GM21390 (cell line): ENCODE results near the gene FEV.

Source experiments
- ATAC-seq: cut with Tn5 transposase; IDR thresholded peaks from one replicate; pipeline ENCODE4 v1.9.1; 2021; ENCODE audit not compliant: unreplicated experiment

FEV gene

DNA sequence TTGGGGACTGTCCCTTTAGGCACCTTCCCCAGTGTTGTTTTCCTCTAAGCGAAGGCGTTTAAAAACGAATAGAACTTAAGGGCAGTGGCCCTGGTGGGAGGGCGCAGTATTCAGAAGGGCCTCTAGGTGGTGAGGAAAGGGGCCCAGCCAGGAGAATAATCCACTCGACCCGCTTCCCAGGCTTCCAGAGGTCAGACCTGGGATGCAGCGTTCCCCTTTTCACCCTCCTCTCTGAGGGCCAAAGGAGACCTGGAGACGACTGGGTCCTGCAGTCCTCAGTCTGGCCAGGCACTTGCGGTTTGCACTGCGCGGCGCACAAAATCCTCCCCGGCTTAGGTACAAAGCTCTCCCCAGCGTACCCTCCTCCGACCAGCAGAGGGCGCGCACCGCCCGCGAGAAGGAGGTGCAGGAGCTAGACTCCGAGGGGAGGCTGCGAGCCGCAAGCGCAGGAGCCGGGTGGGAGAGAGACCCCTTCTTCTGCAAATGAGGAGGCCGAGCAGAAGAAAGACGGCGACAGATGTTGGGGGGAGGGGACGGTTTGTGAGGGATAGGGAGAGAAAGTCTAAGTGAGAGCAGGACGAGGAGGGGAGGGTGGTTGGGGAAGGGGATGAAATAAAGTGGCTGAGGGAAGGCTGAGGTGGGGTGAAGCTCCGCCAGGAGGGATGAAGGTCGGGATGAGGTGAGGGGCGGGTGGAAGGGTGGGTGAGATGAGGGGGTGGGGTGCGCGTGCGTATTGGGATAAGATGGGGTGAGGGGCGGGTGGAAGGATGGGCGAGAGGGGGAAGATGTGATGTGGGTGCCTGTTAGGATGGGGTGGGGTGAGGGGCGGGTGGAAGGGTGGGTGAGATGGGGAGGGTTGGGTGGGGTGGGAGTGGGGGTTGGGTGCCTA is 4.9 kb downstream of the FEV start:
- peak; percentile 91 for ATAC-seq

DNA sequence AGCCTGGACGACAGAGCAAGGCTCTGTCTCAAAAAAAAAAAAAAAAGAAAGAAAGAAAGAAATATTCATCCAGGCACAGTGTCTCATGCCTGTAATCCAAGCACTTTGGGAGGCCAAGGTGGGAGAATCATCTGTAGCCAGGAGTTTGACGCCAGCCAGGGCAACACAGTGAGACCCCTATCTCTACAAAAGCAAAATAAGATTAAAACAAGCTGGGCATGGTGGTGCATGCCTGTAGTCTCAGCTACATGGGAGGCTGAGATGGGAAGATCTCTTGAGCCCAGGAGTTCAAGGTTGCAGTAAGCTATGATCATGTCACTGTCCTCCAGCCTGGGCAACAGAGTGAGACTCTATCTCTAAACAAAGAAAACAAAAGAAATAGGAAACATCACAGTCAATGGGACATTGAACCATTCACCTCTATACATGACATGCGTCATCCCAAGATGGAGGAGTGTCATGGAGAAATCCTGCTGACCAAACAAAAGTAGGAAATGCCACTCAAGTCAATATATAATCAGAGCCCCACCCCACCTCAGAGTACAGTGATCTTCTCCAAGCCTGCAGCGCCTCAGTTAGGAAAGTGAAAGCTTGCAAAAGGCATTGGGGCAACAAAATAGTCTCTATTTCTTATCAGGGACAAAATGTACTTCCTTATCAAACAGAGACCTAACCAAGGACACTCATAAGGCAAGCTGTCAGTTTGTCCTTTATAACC is 9.8 kb downstream of the FEV start:
- no peak for ATAC-seq

DNA sequence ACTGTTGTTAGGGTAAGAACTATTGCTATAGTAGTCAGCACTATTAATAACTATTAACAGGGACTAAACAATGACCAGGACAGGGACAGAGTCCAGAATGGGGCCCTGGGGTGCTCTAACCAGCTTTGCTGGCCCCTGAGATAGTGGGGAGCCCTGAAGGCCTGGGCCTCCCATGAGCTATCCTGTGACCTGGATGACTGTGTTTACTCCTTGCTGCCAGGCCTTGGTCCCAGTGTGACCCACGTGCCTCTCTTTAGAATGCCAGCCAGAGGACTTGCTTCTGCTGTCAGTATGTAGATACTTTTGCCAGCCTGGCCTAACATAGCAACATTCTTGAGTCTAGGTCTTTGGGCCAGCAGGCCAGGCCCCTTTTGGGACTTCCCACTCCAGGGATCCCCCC is 14.1 kb downstream of the FEV start:
- ATAC-seq = no peak

DNA sequence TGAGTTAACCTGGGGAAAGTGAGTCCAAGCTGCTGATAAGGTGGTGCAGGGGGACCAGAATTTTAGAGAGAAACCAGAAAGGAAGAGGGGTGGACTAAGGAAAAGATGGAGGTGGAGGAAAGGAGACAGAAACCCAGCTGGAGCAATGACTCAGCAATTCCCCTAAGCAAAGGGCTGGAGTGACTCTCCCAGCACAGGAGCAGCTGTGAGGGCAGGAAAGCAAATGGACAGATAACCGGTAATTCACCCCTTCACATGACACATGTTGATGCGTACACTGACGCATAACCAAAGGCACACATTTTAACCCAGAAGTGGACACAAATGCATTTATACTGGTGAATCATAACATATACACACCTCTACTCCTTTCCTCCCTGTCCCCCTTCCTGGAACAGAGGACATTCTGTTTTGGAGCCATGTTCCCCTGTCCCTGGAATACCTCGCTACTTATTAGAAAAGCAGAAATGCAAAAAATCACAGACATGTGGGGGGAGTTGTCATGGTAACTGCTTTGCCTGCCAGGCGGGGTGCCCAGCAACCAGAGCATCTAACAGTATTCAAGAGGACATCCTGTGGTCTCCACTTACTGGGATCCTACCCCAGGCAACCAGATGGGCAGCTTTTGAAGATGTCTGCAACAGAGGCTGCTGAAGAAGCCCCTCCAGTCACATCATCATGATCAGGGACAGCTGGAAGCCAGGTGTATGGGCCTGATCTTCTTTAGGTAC is 20.8 kb downstream of the FEV start:
- no peak for ATAC-seq

DNA sequence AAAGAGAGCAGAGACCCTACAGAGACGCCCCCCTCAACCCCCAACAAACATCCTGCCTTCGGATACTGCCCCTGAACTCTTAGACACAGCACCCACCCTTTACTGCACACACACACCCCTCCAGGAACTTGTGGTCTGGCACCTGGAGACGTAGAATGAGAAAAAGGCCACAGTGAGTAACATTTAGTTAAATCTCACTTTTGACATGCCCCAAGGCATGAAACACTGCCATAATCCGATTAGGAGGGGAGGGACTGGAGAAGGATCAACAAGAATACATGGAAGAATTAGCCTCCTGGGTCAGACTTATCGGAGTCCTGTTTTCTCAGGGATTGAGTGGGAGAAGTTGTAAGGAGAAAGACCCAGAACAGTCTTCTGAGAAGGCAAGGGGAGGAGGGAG is 21.4 kb downstream of the FEV start:
- no peak for ATAC-seq

DNA sequence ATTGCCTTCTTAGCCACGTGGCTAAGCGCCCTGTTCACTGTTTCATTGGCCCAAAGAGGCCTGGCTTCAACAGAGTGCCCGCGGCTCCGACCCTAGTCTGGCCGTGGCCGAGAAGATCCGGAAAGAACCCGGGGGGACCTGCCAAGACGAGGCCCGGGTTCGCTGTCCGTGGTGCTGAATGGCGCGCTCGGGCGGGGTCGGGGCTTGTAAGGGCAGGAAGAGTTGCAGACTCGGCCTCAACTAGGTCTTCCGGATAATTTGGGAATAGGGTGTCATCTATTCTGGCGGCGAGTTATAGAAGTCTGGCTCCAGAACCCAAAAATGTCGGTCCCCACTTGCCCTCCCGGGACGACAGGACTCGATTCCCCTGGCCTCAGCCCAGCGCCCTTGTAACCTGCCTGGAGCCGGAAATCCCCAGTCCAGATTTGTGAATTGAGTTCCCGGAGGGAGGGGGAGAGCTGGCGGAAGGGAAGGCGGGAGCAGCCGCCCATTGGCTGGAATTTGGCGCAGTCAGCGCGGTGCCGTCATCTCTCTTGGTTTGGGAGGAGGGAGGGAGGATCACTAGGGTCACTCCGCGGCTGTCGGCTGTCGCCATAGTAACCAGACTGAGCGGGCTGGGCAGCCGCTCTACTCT is 22.0 kb downstream of the FEV start:
- ATAC-seq = no peak

DNA sequence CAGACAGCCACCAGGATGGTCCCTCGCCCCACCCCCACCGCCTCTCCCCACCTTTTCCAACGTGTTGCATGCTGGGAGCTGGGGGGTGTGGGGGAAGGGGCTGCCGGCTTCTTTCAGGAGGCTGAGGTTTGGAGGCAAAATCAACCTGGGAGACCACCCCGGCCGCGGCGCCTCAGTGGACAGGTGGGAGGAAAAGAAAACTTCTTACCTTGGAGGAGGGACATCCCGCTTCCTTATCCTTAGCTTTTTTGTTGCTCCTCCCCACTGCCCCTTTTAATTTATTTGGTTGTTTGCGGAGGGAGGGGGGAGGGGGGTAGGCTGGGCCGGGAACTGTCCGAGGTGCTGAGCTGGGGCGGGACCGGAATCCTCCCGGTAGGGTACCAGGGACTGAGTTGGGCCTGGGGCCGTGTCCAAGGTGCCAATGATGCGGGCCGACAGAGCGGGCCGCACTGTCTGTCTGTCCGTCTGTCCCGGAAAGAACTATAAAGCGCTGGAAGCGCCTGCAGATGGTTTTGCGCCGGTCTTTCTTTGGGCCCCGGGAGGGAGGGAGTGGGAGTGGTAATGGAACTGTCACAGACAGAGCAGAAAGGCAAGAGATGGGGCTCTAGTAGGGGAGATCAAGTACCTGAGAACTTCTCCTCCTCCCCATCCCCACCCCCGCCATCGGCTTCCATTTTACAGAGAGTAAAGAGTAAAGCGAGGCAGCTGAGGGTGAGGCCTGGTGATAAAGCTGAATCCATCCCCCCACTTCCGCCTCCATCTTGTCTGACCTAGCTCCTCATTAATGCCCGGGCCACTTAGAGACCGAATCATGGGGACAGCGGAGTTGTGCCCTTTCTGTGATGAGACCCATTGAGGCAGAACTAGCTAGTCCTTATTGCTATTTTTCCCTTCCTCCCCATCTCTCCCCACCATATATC is 23.1 kb downstream of the FEV start:
- no peak for ATAC-seq

DNA sequence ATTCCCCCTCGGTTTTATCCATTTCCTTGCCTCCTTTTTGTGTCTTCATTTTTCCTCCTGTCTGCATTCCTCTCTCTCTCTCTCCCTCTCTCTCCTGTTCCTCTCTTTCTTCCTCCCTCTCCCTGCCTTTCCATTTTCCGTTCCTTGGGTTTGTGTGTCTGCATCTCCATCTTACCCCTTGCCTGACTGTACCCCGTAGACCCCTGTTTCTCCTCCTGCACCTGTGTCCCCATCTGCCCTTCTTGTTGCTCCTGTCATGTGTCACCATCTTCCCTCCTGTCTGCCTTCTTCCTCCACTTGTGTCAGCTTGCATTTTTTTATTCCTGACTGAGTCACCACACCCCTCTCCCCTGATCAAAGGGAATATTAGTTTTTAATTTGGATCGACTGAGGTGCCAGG is 23.8 kb downstream of the FEV start:
- no peak for ATAC-seq

DNA sequence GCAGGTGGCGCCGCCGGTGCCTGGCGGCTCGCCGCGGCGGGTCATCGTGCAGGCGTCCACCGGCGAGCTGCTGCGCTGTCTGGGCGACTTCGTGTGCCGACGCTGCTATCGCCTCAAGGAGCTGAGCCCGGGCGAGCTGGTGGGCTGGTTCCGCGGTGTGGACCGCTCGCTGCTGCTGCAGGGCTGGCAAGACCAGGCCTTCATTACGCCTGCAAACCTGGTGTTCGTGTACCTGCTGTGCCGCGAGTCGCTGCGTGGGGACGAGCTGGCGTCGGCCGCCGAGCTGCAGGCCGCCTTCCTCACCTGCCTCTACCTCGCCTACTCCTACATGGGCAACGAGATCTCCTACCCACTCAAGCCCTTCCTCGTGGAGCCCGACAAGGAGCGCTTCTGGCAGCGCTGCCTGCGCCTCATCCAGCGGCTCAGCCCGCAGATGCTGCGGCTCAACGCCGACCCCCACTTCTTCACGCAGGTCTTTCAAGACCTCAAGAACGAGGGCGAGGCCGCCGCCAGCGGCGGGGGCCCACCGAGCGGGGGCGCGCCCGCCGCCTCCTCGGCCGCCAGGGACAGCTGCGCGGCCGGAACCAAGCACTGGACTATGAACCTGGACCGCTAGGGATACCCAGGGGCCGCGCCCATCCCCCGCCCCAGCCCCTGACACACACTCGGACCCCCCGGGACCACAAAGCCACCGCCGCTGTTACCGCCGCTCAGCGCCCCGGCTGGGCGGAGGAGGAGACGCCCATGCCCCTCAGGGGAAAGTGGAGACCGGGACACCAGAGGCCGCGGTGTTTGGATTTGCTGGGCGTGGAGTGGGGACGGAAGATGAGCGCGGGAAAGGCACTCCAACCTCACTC is 24.4 kb downstream of the FEV start:
- no peak for ATAC-seq

DNA sequence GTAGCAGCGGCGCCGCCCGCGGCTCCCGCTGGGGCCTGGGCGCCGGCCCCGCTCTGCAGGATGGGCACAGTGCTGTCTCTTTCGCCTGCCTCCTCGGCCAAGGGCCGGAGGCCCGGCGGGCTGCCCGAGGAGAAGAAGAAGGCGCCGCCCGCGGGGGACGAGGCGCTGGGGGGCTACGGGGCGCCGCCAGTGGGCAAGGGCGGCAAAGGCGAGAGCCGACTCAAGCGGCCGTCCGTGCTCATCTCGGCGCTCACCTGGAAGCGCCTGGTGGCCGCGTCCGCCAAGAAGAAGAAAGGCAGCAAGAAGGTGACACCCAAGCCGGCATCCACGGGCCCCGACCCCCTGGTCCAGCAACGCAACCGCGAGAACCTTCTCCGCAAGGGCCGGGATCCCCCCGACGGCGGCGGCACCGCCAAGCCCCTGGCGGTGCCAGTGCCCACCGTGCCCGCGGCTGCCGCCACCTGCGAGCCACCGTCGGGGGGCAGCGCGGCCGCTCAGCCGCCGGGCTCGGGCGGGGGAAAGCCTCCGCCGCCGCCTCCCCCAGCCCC is 25.1 kb downstream of the FEV start:
- no peak for ATAC-seq

DNA sequence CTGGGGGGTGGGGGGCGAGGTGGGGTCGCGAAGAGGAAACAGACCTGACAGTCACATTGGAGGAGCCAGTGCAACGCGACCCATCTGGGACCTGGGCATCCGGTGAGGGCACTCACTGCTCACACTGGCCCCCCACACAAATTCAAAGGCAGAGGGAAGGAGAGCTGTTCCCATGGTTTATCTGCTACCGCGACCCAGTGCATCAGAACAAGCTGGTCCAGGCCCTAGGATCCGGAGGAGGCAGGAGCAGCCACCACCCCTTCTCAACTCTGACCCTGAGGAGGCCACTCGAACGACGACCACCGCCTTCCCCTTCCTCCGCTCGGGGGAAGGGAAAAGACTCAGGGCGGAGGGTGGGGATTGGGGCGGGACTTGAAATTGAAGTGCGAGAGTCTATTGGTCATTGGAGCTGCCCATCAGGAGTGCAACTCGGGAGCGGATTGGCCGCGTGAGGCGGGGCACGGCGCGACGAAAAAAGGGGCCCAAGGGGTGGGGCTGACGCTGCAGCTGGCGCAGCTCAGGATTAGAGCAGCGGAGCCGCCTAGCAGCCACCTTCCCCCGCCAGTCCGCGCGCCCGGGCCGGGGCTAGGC is 25.7 kb downstream of the FEV start, which contains the start of gene CDK5R2:
CDK5R2 (plus strand) TSS at position 526 of the 591 bp plus-strand sequence. CDS start 155 bp downstream, outside the sequence.
- ATAC-seq = peak; percentile 94

DNA sequence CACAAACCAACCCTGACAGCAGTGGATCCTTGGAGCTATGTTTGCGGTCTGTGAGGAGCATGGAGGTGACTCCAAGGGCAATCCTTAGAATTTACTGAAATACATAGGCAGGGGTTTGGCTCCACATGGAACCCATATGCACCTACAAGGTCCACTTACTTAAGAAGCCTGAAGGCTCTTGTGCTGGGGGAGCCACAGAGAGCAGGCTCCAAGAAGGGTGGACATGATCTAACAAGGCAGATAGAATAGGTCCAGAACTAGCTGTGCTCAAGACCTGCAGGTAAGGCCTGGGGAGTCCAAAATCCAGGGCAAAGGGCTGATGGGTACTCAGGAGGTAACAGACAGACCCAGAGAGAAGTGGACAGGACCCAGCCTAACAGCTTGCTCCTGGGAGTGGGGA is 26.7 kb downstream of the FEV start:
- ATAC-seq = no peak

DNA sequence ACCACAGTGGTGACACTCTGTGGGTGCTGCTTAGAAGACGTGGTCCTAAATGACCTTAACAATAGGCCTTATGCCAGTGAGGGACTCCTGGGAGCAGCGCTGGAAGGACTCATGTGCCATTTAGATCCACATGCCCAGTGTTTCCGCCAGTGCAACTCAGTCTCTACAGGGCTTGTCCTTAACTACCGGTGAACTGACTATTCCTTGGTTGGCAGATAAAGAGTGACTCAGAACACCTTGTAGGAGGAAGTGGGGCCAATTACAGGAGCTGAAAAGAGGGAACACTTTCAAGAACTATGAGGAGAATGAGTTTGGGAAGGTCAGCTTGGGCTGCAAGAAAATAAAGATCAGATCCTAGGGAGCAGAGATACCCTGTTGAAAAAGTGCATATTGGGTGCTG is 27.3 kb downstream of the FEV start:
- ATAC-seq = no peak

DNA sequence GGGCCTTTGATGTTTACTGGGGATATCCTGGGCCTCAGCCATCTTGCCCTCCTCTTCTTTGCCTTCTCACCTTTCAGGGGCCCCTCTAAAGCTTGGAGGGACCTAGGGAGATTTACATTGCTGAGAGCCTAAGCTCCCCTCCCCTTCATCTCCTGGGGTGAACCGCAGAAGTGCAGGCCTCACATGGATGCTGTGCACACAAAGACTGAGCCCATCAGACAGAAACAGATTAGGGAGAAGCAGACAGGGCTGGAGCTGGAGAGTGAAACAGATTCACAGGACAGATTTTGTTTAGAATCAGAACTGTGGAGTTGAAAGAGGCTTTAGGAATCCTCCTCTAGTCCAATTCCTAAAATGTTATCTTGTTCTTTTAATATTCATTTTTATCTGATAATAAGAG is 28.9 kb downstream of the FEV start:
- no peak for ATAC-seq

DNA sequence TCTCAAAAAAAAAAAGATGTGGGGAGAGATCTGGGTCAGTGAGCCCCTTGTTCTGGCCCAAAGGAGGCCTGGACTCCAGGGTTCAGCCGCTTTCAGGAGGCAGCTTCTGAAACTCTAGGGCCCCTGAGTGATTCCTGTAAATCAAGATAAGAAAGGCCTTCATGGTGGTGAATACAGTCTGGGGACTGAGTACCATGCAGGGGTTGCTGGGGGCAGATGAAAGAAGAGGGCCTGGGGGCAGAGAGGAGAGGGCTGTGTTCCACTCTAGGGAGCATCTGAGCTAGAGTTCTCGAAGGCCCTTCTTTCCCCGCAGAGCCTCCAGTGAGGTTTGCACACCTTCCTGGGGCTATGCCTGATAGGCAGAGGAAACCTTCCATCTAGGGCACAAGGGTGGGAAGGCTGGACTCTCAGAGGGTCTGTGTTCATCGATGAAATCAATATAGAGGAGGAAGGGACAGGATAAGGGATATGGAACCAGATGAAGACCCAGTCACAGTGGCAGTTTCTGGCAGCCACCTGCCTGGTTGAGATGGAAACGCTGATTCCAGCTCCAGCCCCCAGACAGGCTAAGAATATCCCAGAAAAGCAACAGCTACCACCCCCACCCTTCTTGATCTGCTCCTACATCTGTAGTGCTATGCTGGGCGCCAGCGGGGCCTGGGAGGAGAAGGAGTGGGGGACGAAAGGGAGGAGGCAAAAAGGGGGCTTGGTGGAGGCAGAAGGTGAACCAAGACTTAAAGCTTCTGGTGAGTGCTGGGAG is 30.3 kb downstream of the FEV start:
- no peak for ATAC-seq

DNA sequence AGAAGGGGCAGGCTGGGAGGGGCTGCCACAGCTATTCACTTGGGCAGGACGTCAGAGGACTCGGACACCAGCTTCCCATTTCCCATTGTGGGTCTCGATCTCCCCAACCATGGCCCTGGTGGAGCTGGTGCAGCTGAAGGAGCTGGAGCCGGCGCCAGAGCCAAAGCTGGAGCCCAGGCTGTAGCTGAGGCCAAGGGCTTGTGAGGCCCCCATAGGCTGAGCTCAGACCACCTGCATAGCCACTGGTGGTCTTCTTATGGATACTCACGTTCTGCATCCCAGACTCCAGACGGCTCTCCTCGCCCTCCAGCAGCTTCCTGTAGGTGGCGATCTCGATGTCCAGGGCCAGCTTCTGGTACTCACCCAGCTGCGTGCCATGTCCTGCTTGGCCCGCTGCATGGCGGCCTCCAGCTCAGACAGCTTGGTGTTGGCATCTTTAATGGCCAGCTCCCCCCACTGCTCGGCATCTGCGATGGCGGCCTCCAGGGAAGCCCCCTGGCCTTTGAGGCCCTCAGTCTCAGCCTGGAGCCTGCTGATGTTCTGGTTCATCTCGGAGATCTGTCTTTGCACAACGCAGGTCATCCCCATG is 31.5 kb downstream of the FEV start:
- no peak for ATAC-seq

DNA sequence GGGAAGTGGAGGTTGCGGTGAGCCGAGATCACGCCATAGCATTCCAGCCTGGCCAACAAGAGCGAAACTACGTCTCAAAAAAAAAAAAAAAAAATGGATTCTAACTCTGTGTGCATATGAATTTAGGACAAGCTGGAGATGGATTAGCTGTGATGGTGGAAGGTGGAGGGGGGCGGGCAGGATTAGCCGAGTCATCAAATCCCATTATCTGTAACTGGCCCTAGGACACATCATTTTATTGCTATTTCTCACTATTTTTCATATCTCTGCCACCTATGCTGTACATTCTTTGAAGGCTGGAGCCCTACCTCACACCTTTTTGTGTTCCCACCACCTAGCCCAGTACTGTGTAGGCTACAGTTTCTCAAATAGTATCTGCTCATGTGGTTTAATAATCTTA is 32.8 kb downstream of the FEV start:
- ATAC-seq = no peak
